T47D (cell line): ENCODE data around the gene MT1F.

Source experiments
- DNase-seq, 2 experiments: peaks; one replicate each; pipeline versions ENCODE4 v3.0.0 to v3.0.0-alpha.2; 2011 to 2012; ENCODE audit warnings: low read depth in 1 of 2, low spot score in 1 of 2
- JUND ChIP-seq: IDR thresholded peaks from 2 replicates; pipeline ENCODE4 v1.6.1; 2012; ENCODE audit warnings: low read depth
- in situ Hi-C: cut with HindIII; loops from 2 replicates; pipeline ENCODE4 v1.10.0; 2016; ENCODE audit warnings: low sequenced_read_pairs, low pct_unique_long_range_greater_than_20kb

Gene MT1F

DNA sequence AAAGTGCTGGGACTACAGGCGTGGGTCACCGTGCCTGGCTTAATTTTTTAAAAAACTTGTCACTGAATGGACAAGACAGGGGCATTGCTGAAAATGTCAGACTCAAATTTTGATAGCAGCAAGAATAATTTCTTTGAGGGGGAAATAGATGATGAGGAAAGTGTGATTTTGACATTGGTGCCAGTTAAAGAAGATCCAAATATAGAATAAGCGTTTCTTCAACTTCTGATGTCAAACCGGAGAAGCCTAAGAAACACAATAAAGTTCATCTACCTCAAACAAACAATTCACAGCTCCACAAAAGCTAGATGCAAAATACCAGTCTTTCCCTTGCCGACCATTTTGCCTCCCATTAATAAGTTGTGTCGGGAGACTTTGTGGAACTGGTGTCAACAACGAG lies 29.0 kb downstream of the MT1F start:
- in situ Hi-C loops, result no loop called here
- TF ChIP-seq JUND, result no peak
- DNase-seq, result no peak

DNA sequence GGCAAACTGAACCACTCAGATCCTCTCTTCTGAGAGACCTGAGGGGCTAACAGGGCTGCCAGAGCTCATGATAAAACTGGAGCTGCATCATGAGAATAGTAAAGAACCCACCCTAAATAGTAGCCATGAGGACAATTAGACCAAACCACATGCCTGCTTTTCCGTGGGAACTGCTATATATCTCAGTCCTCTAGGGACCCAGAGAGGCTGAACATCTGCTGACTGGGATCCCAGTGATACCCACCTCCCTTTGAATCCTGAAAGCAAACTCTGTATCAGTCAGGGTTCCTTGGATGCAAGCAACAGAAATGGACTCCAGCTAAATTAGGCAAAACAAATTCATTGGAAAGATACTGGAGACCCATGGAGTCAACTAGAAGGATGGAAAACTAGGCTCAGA lies 31.0 kb downstream of the MT1F start:
- no peak for DNase-seq
- in situ Hi-C loops, result no loop called here
- TF ChIP-seq JUND, result no peak

DNA sequence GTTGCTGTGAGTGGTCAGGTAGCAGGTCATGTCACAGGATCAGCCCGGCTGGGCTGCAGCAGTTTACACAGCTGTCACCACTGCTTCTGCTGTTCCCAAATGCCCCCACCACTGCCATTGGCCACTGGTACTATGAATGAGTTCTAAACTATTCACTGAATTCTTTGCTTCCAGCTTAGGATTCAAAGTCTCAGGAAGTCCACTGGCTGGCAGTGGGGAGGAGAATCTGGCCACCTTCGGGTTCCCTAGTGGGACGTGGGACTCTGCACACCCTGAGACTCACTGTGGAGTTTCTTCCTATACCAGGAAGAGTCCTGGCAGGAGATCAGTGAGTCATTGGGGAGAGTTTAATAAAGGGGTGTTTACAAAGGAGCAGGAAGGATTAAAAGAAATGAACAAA lies 31.4 kb downstream of the MT1F start:
- no peak for TF ChIP-seq JUND
- DNase-seq, result no peak
- in situ Hi-C loops, result no loop called here

DNA sequence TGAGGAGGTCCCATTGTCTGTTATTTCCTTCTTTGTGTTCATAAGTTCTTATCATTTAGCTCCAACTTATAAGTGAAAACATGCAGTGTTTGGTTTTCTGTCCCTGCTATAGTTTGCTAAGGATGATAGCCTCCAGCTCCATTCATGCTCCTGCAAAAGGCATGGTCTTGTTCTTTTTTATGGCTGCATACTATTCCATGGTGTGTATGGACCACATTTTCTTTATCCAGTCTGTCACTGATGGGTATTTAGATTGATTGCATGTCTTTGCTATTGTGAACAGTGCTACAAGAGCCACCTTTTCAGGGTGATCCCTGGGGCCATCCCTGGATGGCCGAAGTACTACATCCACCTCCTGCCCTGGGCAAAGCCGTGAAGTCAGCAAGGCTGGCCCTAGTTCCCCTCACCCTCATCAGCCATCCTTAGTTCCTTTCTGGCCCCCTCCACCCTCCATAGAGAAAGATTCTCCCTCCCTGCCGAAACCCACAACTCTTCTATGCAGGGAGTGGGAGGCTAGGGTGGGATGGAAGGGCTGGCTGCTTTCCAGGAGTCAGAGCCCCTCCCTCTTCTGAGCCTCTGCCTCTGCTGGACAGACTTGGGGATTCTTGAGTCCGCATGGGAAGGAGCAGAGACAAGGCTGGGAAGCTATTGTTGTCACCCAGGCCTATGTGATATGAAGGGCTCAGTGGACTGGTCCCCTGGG lies 32.8 kb downstream of the MT1F start:
- in situ Hi-C loops, result no loop called here
- no peak for DNase-seq
- TF ChIP-seq JUND, result no peak

DNA sequence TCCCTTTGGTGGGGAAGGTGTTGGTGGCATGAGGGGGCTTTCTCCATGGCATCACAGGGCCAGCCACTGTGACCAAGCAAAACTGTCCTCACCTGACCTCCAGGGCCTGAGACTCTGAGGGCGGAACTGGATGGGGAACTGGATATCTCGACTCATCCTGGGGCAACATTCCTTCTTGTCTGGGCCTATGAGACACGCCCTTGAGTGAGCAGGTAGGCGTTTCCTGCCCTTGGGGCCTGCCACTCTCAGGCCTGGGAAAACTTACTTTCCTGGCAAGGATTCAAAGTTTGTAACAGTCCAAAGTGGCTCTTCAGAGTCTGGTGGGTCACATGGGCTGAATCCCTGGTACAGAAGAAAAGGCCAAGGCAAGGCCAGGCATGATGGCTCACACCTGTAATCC lies 34.1 kb downstream of the MT1F start:
- DNase-seq, result peak; percentile 4 to 89
- TF ChIP-seq JUND, result no peak
- in situ Hi-C loops, result no loop called here

DNA sequence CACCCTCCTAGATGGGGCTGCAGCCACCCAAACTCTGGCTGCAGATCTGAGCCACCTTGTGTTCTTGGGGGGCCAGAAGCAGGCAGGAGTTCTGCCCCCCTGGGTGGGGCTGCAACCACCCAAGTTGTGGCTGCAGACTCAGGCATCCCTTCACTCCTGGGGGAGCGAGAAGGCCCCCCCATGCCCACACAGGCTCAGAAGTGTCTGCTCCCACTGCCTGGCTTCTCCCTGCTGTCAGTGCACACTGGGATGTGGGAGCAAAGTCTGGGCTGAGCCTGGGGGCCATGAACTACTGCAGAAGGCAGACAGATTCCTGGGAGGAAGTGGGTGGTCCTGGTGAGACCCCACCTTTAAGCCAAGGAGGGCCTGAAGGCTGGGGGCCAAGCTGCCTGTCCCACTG lies 37.5 kb downstream of the MT1F start:
- in situ Hi-C loops, result no loop called here
- DNase-seq, result no peak
- TF ChIP-seq JUND, result no peak

DNA sequence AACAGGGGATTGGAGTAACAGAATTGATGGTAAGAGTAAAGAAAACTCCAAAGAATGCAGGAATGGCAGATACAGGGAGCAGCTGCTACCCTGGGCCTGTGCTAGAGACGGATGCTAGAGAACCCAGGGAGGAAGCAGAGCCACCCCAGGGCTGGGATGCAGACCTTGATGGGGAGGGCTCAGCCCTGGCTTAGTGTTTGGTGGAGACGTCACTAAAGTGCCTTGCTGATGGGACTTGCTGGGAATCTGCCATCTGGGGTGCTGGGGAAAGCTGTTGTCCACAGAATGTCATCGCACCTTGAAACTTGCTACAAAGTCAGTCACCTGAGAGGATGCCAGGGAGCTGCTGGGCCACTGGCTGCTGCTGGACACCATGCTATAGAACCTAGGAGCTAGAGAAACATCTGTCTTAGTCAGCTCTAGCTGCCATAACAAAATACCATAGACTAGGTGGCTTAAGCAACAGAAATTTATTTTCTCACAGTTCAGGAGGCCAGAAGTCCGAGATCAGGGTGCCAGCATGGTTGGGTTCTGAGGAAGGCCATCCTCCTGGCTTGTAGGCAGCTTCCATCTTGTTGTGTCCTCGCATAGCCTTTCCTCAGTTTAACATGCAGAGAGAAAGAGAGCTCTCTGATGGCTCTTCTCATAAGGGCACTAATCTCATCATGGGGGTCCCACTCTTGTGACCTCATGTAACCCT lies 39.8 kb downstream of the MT1F start:
- DNase-seq, result no peak
- in situ Hi-C loops, result no loop called here
- TF ChIP-seq JUND, result no peak

DNA sequence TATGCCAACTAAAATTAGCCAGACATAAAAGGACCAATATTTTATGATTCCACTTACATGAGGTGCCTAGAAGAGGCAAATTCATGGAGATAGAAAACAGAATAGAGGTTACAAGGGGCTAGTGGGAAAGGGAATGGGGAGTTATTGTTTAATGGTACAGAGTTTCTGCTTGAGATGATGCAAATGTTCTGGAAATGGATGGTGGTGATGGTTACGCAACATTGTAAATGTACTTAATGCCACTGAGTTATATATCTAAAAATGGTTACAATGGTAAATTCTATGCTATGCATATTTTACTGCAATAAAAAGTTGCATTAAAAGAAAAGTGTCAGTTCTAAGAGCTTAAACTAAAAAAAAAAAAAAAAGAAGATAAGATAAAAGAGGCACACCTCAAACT lies 42.4 kb downstream of the MT1F start:
- DNase-seq, result no peak
- in situ Hi-C loops, result no loop called here

DNA sequence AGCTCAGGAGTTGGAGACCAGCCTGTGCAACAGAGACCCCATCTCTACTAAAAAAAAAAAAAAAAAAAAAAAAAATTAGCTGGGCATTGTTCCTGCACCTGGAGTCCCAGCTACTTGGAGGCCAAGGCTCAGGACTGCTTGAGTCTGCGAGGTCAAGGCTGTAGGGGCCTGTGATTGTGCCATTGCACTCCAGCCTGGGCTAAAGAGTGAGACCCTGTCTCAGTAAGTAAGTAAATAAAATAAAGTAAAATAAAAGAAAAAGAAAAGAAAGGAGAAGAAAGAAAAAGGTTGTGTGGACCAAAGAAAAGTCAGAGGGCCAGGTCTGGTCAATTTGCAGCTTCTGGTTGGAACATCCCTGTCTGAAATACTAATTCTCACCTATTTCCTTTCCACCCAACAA lies 42.9 kb downstream of the MT1F start:
- in situ Hi-C loops, result no loop called here
- no peak for TF ChIP-seq JUND
- no peak for DNase-seq

More for the DNA sequence above, 42.4 kb downstream of the MT1F start:
- no peak for TF ChIP-seq JUND

DNA sequence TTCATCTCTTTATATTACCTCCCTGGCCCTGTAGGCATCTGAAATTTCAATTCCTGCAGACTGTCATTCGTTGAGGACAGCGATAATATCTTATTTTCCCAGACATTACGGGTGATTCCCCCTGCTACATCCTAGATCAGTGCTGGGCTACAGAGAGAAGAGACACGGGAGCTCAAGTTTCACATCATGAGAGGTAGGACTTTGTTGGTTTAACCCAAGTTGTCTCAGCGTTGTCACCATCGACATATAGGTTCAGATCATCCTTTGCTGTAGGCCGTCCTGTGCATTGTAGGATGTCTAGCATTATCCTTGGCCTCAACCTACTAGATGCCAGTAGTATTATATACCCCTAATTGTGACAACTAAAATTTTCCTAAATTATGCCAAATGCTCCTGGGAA lies 43.8 kb downstream of the MT1F start:
- DNase-seq, result no peak
- TF ChIP-seq JUND, result no peak
- in situ Hi-C loops, result no loop called here

DNA sequence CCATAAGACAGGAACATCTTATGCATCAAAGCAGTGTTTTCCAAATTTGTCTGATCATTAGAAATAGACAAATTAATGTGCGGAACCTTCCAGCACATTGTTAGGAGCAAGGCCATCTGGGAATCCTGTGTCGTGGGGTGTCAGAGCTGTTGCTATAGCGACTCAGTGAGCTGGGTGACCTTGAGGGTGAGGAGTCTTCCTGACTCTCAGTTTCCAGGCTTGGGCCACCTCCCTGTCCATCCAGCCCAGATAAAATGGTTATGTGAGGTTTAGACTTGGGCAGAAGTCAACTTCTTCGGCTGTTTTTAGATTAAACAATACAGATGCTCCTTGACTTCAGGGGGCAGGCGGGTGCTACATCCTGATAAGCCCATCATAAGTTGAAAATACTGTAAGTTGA lies 45.1 kb downstream of the MT1F start:
- DNase-seq, result no peak
- no peak for TF ChIP-seq JUND
- in situ Hi-C loops, result no loop called here
